Endothelial cell of umbilical vein (primary cell): ENCODE data around the gene MAPK9. TPM values are rescaled to one million over a fixed set of nuclear protein-coding genes. Genes with fewer than 3 reads are reported as not detected.

Source experiments
- BruUV-seq: library from RNA; stranded (reverse); fragments of 400-500 nt; replicated peaks from 2 replicates; lab custom pipeline; 2021; lab: Mats Ljungman, UMichigan
- CTCF ChIA-PET: fragments of 300-600, 350-600 bp; sonication (Branson Sonifier 250); formaldehyde crosslinking; loops from one replicate; lab custom pipeline; 2021; ENCODE audit warnings: antibody characterized with exemption, inconsistent platforms; lab: Charles Lee
- POLR2A ChIA-PET: fragments of 300-600, 350-600 bp; sonication (Branson Sonifier 250); formaldehyde crosslinking; loops from one replicate; lab custom pipeline; 2021; ENCODE audit warnings: antibody characterized with exemption, inconsistent platforms; lab: Charles Lee
- DNase-seq: peaks from one replicate; pipeline ENCODE4 v3.0.0-alpha.2; 2011; ENCODE audit warnings: low read depth, low spot score
- FAIRE-seq: peaks from 2 replicates; lab custom pipeline; 2011; peaks lifted over from hg19 to GRCh38; lab: Jason Lieb, UNC
- H2AFZ ChIP-seq: 2 replicates; pipeline ENCODE4 v1.6.0; 2012; ENCODE audit warnings: low read depth, low read length, control low read depth, inconsistent platforms
- H3K27ac ChIP-seq: 2 replicates; pipeline ENCODE4 v1.5.1; 2011; ENCODE audit warnings: low read depth, mild to moderate bottlenecking, control low read depth, low read length, moderate library complexity; ENCODE audit not compliant: insufficient read depth
- H3K27me3 ChIP-seq, 2 experiments: 2 replicates each; pipeline versions ENCODE4 v1.6.0 to v1.6.1; 2011; ENCODE audit warnings: low read length in 2 of 2, mixed read lengths in 1 of 2; ENCODE audit not compliant: control insufficient read depth in 2 of 2, insufficient read depth in 2 of 2
- H3K36me3 ChIP-seq, 2 experiments: 2 replicates in 1 of 2; 3 replicates in 1 of 2; pipeline ENCODE4 v1.5.1; 2011; ENCODE audit warnings: low read length in 2 of 2, mild to moderate bottlenecking in 1 of 2, moderate library complexity in 1 of 2; ENCODE audit not compliant: control insufficient read depth in 2 of 2, insufficient read depth in 2 of 2; ENCODE audit errors: extremely low read depth in 1 of 2
- H3K4me1 ChIP-seq: 3 replicates; pipeline ENCODE4 v1.5.1; 2011; ENCODE audit warnings: mild to moderate bottlenecking, low read length; ENCODE audit not compliant: control insufficient read depth, insufficient read depth; ENCODE audit errors: extremely low read depth
- H3K4me2 ChIP-seq: 2 replicates; pipeline ENCODE4 v1.6.1; 2011; ENCODE audit warnings: low read length, control low read depth, mixed read lengths; ENCODE audit not compliant: insufficient read depth
- H3K4me3 ChIP-seq, 3 experiments: fragments of 200-600 bp in 1 of 3; sonication (generic), shearing (Covaris generic) in 1 of 3; replicated peaks in 1 of 3; 2 replicates each; pipeline ENCODE4 v1.5.1; 2011 to 2016; ENCODE audit warnings: control low read depth in 3 of 3, low read length in 3 of 3, mild to moderate bottlenecking in 2 of 3, inconsistent platforms in 1 of 3, low read depth in 1 of 3, moderate library complexity in 1 of 3; ENCODE audit not compliant: insufficient read depth in 1 of 3
- H3K79me2 ChIP-seq: 2 replicates; pipeline ENCODE4 v1.6.0; 2012; ENCODE audit warnings: low read length, inconsistent platforms; ENCODE audit not compliant: control insufficient read depth, insufficient read depth
- H3K9ac ChIP-seq: replicated peaks from 2 replicates; pipeline ENCODE3; 2011; ENCODE audit warnings: low read length, control low read depth; ENCODE audit not compliant: insufficient read depth; ENCODE audit errors: extremely low read depth
- H3K9me1 ChIP-seq: replicated peaks from 3 replicates; pipeline ENCODE4 v1.6.0; 2011; ENCODE audit warnings: mild to moderate bottlenecking, low read length; ENCODE audit not compliant: control insufficient read depth, insufficient read depth; ENCODE audit errors: extremely low read depth
- H3K9me3 ChIP-seq: replicated peaks from 2 replicates; pipeline ENCODE4 v1.5.1; 2012; ENCODE audit warnings: low read length, inconsistent platforms; ENCODE audit not compliant: control insufficient read depth, insufficient read depth
- H4K20me1 ChIP-seq: replicated peaks from 2 replicates; pipeline ENCODE3; 2011; ENCODE audit warnings: mild to moderate bottlenecking, low read length; ENCODE audit not compliant: control insufficient read depth, insufficient read depth; ENCODE audit errors: extremely low read depth
- CTCF ChIP-seq, 2 donors: IDR thresholded peaks; 1 replicate in 1 of 2; 2 replicates in 1 of 2; pipeline ENCODE4 v1.5.1; 2011; ENCODE audit warnings: low read length in 2 of 2, mild to moderate bottlenecking in 2 of 2, moderate library complexity in 2 of 2, control low read depth in 1 of 2, inconsistent platforms in 1 of 2, low read depth in 1 of 2; ENCODE audit not compliant: insufficient read depth in 1 of 2; ENCODE audit errors: extremely low read depth in 1 of 2
- EZH2 ChIP-seq: IDR thresholded peaks from 2 replicates; pipeline ENCODE4 v1.6.1; 2012; ENCODE audit warnings: borderline replicate concordance, low read depth, mild to moderate bottlenecking, moderate library complexity, low read length, inconsistent platforms; ENCODE audit not compliant: severe bottlenecking
- FOS ChIP-seq: IDR thresholded peaks from 2 replicates; pipeline ENCODE4 v1.6.1; 2011; ENCODE audit warnings: mild to moderate bottlenecking, low read length, moderate library complexity, borderline replicate concordance; ENCODE audit not compliant: insufficient read depth
- GATA2 ChIP-seq: IDR thresholded peaks from 2 replicates; pipeline ENCODE4 v1.7.0; 2011; ENCODE audit warnings: low read depth, mild to moderate bottlenecking, moderate library complexity, mixed read lengths, low read length; ENCODE audit not compliant: insufficient read length, insufficient read depth
- JUN ChIP-seq: IDR thresholded peaks from 2 replicates; pipeline ENCODE4 v1.6.1; 2011; ENCODE audit warnings: borderline replicate concordance, low read depth; ENCODE audit not compliant: insufficient read length, insufficient read depth
- MAX ChIP-seq: IDR thresholded peaks from 2 replicates; pipeline ENCODE4 v1.6.1; 2011; ENCODE audit not compliant: insufficient read depth, insufficient read length
- MYC ChIP-seq: IDR thresholded peaks from one replicate; pipeline ENCODE4 v1.6.1; 2011; ENCODE audit warnings: mild to moderate bottlenecking, low read depth, low read length
- POLR2A ChIP-seq: IDR thresholded peaks from 2 replicates; pipeline ENCODE4 v1.6.1; 2012; ENCODE audit warnings: low read depth, mild to moderate bottlenecking, control low read depth, low read length
- POLR2AphosphoS5 ChIP-seq: IDR thresholded peaks from 2 replicates; pipeline ENCODE4 v1.6.1; 2012; ENCODE audit warnings: low read depth, mild to moderate bottlenecking, control low read depth, low read length, moderate library complexity; ENCODE audit not compliant: insufficient read depth
- dilution Hi-C: fragments of 300-500 bp; cut with MboI; formaldehyde crosslinking; loops from one replicate; pipeline ENCODE4 v1.15.0; 2019; ENCODE audit warnings: low sequenced_read_pairs; ENCODE audit not compliant: extremely low pct_ligation_motif_present
- intact Hi-C: fragments of 100-400 bp; cut with micrococcal nuclease; formaldehyde crosslinking; loops from one replicate; pipeline ENCODE4 v1.10.0; 2022
- polyA plus RNA-seq, 4 experiments: library from polyadenylated mRNA; depleted of rRNA in 3 of 4; stranded (reverse) in 3 of 4; unstranded in 1 of 4; fragments of >200 nt; gene quantifications; 2 replicates each; pipeline versions ENCODE4 v1.2.1 to v1.2.3, GENCODE V29; 2011 to 2012; ENCODE audit warnings: missing spikeins in 1 of 4
- total RNA-seq: library from RNA; stranded (reverse); gene quantifications from 2 replicates; pipeline ENCODE4 v1.2.3, GENCODE V29; 2021

The MAPK9 gene
- total and polyA plus RNA-seq, 2 donors (not counting 3 experiments of a cell fraction or from before 2014, with no cell fraction given) = 24.6 to 34.8 TPM

- ChIA-PET POLR2A (no interaction called here), CTCF (interaction anchor here (4.7 to 5.2 kb wide), 3 partner anchors 18 to 32 kb away, joined by 20 to 69 read pairs (median 52); no protein-coding TSS in a partner anchor)
Observed at GRCh38 chr5:180296771-180297170, 4.9 kb upstream of the MAPK9 start.

More at GRCh38 chr5:180296771-180297170, 4.9 kb upstream of the MAPK9 start:
- Histone ChIP-seq H3K9me3 (no peaks in the 10 kb centered on the region), H2AFZ (no peak overlapping the region), H4K20me1 (no peaks in the 10 kb centered on the region), H3K27me3 (no peaks in the 10 kb centered on the region), H3K79me2 (no peaks in the 10 kb centered on the region), H3K27ac (no peak overlapping the region), H3K4me1 (peaks cover 3% of the 10 kb centered on the region), H3K4me2 (no peak overlapping the region), H3K9ac (no peak overlapping the region), H3K9me1 (no peaks in the 10 kb centered on the region), H3K4me3 (no peak overlapping the region), H3K36me3 (no peaks in the 10 kb centered on the region)
- no peak for DNase-seq
- no peak for TF ChIP-seq JUN
- no peak for TF ChIP-seq POLR2AphosphoS5
- no peak for TF ChIP-seq GATA2
- TF ChIP-seq EZH2 = no peak
- TF ChIP-seq CTCF (IDR thresholded peaks at IDR 0.05; ENCODE audit: extremely low read depth in 1 of 2, insufficient read depth in 1 of 2, low read depth in 1 of 2, low read length in 2 of 2) = no peak
- TF ChIP-seq MYC = no peak
- no peak for TF ChIP-seq FOS
- TF ChIP-seq MAX = no peak
- no peak for TF ChIP-seq POLR2A
- FAIRE-seq = no peak
- intact Hi-C loops = loop anchor here (10.0 kb wide), 1 partner anchor 348 kb away; the partner anchor contains the start of gene FLT4
- no TSS peak for BruUV-seq
- dilution Hi-C loops = no loop called here
